ENCODE measurements around the gene AP1B1.
"Not testable (repeated sequence)": the region's sequence is repeated elsewhere in the genome, so short reads cannot be mapped to it uniquely, and the experiment has no call there.

AP1B1 gene

GRCh38 chr22:29385748-29386147 lies 2.6 kb downstream of the AP1B1 start:
- peak in 1 of 2 donors; percentile 29 for DNase-seq

GRCh38 chr22:29385151-29385704 lies 3.1 kb downstream of the AP1B1 start:
- DNase-seq = no peak

GRCh38 chr22:29383740-29384139 lies 4.6 kb downstream of the AP1B1 start:
- no peak for DNase-seq

DNA sequence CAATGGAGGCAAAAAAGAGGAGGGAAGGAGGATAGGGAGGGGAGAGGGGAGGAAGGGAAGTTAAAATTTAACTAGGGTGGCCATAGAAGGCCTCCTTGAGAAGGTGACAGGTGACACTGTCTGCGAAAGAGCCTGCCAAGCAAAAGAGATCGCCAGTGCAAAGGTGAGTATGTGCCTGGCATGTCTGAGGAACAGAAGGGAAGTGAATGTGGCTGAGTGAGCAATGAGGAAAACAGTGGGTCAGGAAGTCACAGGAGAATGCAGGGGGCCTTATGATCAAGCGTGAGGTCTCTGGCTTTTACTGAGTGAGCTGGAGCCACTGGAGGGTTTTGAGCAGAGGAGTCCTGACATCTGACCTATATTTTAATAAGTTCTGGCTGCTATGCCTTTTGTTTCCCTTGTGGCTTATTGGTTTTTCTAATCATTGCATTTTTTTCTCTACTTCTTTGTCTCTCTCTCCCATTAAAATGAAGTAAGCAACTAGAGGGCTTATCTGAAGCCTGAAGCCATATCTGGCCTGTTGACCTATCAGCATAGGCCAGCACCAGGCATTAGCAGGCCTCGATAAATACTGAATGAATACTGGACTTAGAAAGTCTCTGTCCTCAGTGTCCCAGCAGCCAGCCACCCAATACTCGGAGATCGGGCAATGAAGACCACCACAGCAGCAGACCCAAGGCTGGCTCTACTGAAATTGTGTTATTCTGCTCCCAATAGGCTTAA lies 5.6 kb downstream of the AP1B1 start:
- DNase-seq = no peak

DNA sequence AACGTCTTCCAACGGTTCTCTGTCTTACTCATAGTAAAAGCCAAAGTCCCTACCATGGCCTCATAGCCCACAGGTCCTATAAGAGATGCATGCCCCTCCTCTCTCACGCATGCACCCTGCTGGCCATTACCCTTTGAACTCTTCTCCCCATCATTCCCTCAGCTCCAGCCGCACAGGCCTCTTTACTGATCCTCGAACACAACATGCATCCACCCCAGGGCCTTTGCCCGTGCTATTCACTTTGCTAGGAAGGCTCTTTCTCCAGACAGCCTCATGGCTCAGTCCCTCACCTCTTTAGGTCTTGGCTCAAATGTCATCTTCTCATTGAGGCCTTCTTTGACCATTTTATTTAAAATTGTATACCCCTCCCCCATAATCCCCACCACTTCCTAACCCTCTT lies 7.5 kb downstream of the AP1B1 start:
- no peak for DNase-seq

DNA sequence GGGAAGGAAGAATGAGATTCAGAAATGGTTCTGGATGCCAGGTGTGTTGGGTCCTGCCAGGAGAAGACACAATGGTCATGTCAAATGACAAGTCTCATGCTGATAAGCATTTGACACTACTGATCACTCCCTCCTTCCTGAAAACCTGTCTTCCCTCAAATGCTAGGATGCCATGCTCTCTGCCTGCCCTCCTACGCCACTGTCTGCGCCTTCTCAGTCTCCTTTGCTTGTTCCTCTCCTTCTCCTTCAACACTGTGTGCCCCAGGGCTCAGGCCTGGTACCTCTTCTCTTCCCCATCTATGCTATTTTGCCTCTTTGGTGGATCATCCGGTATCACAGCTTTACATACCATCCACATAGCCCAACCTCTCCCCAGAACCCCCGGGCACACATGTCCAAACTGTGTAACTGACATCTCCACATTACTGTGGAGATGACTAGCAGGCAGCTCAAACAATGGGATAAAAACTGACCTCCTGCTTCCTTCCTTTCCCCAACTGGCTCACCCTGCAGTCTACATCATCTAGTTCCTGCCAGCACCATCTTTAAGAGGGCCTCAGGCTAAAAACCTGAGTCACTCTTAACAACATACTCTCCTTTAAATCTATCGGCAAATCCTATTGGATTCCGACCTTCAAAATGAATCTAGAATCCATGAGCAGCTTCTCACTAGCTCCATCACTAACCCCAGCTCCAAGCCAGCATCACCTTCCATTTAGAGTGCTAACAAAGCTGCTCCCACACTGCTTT lies 8.2 kb downstream of the AP1B1 start:
- DNase-seq = no peak

DNA sequence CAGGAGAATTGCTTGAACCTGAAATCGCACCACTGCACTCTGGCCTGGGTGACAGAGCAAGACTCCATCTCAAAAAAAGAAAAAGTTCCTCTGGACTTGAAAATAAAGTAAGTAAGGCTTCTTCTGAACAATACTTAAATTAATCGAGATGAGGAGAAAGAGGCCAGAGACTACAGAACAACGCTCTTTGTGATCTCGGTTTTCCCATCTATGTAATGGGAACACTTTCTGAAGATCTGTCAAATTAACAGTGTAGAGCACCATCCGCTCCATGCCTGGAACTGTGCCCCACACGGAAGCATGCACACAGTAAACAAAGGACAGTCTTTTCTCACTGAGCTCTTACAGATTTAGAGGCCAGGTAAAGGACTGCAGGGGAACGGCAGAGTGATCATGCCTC lies 9.1 kb downstream of the AP1B1 start:
- DNase-seq = no peak

GRCh38 chr22:29377979-29378378 lies 10.4 kb downstream of the AP1B1 start:
- DNase-seq = no peak

DNA sequence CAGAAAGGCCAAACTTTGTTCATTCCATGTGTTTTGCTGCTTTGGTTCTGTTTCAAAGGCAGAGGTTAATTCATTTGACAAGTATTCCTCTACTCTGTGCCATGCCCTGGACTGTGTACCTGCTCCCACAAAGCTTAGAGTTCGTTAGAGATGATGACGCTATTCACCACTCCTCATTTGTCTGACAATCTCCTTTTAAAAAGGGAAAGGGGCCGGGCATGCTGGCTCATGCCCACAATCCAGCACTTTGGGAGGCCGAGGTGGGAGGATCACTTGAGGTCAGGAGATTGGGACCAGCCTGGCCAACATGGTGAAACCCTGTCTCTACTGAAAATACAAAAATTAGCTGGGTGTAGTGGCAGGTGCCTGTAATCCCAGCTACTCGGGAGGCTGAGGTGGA lies 11.7 kb downstream of the AP1B1 start:
- DNase-seq = not testable (repeated sequence)

- DNase-seq = no peak
Observed at GRCh38 chr22:29375398-29376076, 12.8 kb downstream of the AP1B1 start.

- not testable (repeated sequence) for DNase-seq
Observed at GRCh38 chr22:29374806-29375205, 13.6 kb downstream of the AP1B1 start.

- no peak for DNase-seq
Observed at GRCh38 chr22:29374401-29374800, 14.0 kb downstream of the AP1B1 start.

- DNase-seq = no peak
Observed at GRCh38 chr22:29370537-29370936, 17.8 kb downstream of the AP1B1 start.

DNA sequence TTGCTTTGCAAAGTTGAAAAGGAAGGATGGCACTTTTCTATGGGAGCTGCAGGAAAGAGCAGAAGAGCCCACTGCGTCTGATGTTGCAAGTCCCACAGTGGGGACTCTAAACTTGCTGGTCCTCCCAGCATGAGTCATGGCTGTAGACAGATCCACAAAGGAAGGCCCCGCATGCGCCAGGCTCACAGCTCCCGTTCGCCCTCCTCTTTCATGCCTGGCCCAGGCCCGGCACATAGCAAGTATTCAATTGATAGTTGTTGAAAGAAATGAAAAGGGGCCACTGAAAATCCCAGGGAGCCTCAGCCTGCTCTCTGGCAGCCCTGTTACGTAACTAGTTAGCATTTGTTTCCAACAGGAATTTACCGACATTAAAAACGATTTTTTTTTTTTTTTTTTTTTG lies 18.9 kb downstream of the AP1B1 start:
- DNase-seq = peak; percentile 52 to 54

GRCh38 chr22:29359469-29359868 lies 28.9 kb downstream of the AP1B1 start:
- DNase-seq = peak in 1 of 2 donors; percentile 59

- not testable (repeated sequence) for DNase-seq
Observed at GRCh38 chr22:29357193-29357890, 31.0 kb downstream of the AP1B1 start.

- no peak for DNase-seq
Observed at GRCh38 chr22:29353860-29354259, 34.5 kb downstream of the AP1B1 start.

DNA sequence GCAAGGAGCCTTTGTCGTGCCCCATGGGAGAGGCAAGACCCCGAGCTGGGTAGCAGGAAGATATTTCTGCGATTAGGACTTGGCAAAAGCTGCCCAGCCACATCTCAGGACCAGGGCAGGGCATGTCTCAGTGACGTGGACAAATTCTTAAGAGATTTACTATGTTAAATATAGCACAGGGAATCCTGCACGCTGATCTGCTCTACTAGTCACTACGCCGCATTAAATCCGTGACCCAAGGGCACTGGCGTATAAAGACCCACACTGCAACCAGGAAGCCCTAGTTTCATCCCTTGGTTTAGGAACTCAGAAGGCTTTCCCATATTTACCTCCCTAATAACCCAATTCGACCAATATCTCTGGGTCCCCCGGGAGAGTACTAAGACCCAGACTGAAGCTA lies 35.1 kb downstream of the AP1B1 start:
- DNase-seq = no peak

DNA sequence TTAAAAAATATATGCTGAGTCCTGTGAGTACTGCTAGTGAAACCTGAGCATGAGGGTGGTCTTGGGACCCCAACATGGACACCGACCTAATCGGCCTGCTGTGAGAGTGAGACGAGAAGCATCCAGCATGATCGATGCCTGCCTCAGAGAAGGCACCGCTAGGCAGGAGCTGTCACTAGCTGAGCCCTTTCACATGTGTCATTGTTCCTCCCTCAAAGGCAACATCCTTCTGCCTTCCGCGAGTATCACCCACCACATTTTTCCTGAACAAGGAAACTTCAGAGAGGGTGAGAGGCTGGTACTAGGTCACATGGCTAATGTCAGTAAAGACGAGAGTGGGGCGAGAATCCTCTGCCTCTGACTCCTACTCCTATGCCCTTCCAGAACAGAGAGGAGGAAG lies 35.6 kb downstream of the AP1B1 start:
- DNase-seq = no peak

GRCh38 chr22:29351891-29352290 lies 36.5 kb downstream of the AP1B1 start:
- no peak for DNase-seq

DNA sequence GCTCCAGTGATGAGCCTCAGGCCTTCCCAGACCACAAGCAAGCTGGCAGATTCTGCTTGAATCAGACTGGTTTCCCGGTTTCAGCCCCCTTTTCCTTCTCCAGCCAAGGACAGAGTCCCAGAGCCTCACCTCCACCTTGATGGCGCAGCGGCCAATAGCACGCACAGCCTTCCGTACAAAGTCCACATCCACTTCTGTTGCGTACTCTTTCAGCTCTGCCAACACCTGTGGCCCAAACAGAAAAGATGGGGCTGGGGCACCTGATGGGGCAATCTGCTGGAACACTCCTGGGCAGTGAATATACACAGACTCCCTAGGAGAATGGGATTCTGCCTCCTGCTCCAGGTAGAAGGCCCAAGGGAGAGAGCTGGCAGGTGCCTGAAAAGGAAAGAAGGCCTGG lies 37.3 kb downstream of the AP1B1 start:
- DNase-seq = no peak

- DNase-seq = no peak
Observed at GRCh38 chr22:29348956-29349355, 39.4 kb downstream of the AP1B1 start.

GRCh38 chr22:29348041-29348440 lies 40.3 kb downstream of the AP1B1 start:
- DNase-seq = no peak

Data from hippocampal formation (tissue), 2 donors.